Effector CD4-positive, alpha-beta T cell (primary cell): ENCODE data around the gene AKAP7.
A peak's percentile ranks its signal among the peaks of the same experiment; 100 is the strongest.

Experiments used
- DNase-seq: peaks from one replicate; pipeline ENCODE4 v3.0.0-alpha.2; 2020

AKAP7 gene

GRCh38 chr6:131134220-131134979 lies 867 bp upstream of the AKAP7 start:
- no peak for DNase-seq

GRCh38 chr6:131134980-131135243 lies 355 bp upstream of the AKAP7 start:
- no peak for DNase-seq

DNA sequence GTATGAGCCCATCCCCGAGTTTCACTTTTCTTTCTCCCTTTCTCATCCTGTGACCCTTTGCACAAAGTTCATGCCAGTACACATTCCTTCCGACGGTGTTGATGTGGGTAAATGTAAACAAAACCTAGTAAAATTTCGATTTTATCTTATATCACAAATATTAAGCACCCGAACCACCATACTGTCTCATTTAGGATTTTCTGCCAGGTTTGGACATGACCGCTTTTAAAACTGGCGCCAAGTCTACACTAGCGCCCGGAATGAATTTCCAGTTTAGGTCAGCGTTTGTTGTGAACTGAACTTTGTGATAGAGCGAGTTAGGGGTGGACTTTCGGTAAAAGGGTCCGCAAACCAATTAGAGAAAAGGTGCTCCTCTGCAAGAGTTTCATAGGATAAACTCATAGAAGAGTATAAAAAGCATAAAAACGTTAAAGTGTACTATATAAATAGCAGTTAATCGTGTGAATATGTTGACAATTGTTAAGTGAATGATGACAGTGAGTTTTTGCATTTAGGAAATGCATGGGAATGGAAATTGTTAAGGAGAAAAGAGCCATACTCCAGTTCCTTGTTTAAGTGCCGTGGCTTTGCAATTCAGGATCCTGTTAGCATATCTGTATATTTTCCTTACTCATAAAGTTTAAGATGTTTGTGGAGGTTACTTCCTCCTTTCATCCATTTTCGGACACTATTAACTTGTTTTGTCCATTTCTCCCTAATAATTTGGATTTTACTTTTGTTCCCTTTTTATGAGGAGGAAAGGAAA lies 937 bp downstream of the AKAP7 start:
- no peak for DNase-seq

GRCh38 chr6:131139599-131139998 lies 4.3 kb downstream of the AKAP7 start:
- no peak for DNase-seq

DNA sequence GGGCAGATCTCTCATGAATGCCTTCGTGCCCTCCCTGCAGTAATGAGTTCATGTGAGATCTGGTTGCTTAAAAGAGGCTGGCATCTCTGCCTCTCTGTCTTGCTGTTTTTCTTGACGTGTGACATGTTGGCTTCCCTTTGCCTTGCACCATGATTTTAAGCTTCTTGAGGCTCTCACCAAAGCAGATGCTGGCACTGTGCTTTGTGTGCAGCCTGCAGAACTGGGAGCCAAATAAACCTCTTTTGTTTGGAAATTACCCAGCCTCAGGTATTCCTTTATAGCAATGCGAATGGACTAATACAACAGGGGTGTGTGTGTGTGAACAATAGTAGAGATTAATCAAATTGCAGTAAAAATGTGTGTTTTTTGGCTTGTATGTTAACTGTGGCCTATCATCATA lies 8.1 kb downstream of the AKAP7 start:
- DNase-seq = no peak

DNA sequence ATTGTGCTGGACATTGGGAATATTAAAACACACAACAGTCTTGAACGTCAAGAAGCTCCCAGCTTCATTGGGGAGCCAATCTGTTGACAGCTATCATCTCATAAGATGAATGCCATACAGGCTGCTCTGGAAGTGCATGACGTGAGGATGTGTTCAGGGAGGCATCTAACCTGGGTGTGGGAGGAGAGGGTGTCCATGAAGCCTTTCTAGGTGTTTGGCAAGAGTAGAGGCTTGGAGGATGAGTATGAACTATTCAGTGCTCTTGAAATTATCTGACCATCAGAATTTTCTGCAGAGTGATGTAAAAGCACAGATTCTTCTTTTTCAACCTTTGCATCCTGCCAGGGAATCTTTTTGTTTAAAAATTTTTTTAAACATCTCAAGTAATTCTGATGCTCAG lies 11.6 kb downstream of the AKAP7 start:
- no peak for DNase-seq

DNA sequence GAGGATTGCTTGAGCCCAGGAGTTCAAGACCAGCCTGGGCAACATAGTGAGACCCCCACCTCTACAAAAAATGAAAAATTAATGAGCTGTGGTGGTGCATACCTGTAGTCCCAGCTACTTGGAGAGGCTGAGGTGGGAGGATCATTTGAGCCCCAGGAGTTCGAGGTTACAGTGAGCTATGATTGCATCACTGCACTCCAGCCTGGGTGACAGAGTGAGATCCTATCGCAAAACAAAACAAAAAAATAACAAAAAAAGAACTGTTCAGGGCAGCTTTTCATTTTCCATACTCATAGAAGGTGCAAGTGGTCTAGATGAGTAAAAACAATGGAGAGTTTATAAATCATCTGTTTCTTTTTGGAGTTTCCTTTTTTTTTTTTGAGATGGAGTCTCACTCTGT lies 21.1 kb downstream of the AKAP7 start:
- DNase-seq = no peak

DNA sequence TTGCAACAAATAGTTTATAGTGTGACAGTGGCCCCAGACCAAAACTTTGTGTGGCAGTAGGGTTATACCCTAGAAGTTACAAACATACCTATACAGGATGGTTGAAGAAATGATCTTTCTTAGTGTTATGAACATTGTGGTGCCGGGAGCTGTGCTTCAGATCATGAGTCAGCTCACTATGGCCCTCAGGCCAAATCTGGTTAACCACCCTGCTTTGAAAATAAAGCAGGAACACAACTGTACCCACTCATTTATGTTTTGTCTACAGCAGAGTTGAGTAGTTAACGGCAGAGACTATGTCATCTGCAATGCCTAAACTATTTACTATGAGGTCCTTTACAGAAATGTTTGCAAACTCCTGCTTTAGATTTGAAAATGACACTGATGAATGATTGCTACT lies 24.3 kb downstream of the AKAP7 start:
- no peak for DNase-seq

DNA sequence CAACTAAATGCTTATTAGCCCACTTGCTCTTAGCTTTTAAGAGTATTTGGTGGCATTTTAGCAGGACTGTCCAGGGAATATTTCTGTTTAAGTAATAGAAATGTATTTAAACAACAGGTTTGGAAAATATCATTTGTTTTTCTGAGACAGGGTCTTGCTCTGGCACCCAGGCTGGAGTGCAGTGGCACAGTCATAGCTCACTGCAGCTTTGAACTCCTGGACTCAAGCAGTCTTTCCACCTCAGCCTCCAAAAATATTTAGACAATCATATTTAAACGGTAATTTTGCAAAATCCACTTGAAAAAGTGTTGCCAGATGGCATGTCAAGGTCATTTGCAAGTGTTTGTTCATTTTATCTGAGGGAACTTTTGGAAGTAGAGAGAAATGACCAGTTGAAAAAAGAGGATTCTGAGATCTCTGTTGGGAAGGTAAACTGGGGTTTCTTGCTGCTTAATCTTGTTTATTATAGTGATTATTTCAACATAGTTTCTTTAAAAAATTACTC lies 25.0 kb downstream of the AKAP7 start:
- no peak for DNase-seq

DNA sequence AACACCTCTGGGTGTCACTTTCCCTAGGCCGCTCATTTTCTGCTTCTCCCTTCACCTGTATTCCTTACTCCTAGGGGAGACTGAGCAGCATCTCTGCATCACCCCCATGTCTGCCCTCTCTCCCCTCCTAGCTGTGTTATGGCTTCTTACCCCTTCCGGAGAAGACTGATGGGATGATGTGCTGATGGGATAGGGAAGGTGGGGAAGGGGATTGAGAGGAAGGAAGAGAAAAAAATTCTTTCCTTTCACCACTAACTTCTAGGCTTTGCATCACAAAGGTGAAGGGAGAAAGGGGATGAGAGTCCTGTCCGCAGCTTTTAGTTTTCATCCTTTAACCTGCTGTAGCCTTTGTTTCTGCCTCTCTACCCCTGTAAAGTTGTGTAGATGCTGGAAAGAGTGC lies 26.7 kb downstream of the AKAP7 start:
- no peak for DNase-seq

DNA sequence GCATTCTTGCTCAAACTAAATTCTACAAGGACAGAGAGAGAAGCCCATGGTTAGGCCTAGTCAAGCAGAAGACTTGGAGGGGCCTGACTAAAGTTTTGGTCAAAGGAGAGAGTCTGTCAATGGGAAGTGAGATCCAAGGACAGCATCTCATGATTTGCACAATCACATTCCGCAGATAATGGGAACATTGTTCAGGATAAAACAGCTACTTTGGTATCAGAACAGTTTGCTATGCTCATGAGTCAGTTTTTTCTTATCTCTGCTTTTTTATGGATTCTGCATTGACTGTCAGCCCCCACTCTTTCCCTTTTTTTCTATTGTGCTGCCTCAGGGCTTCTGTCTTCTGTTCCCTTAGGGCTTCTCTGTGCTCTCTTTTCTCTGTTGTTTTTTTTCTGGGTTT lies 28.6 kb downstream of the AKAP7 start:
- DNase-seq = no peak

DNA sequence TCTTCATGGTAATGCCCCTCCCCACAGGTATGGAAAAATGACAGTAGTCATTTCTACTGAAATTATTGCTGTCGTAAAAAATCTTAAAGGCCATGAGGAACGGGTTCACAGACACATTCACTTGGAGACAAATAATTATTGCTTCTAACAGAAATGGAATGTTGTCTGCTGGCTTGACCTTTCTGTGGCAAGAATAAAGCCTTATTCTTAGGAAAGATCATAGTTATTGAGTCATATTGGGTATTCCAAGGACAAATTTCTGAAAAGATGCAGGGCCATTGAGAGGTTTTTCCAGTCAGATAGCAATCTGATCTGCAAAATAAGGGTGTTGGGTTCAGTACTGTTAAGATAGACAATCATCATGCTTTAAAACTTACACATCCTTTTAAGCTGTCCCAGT lies 29.2 kb downstream of the AKAP7 start:
- no peak for DNase-seq

DNA sequence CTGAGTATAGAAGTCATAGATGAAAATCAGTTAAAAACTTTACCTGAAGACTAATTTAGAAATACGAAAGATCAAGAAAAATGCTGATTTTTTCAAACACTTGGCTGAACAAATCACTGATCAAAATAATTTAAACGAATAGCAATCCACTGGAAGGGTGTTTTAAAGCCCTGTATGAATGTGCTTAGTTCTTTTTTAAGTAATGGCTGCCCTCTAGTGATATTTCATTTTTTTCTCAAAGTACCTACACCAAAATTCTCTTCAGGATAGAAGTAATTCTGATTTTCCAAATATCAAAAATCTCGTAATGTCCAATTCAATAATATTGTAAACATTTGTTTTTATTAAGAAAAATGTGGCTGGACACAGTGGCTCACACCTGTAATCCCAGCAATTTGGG lies 32.5 kb downstream of the AKAP7 start:
- DNase-seq = no peak

GRCh38 chr6:131169613-131170012 lies 34.3 kb downstream of the AKAP7 start:
- DNase-seq = no peak

GRCh38 chr6:131172222-131172621 lies 37.0 kb downstream of the AKAP7 start:
- DNase-seq = no peak

- no peak for DNase-seq
Observed at GRCh38 chr6:131173680-131174079, 38.4 kb downstream of the AKAP7 start.

GRCh38 chr6:131175564-131175963 lies 40.3 kb downstream of the AKAP7 start:
- no peak for DNase-seq

GRCh38 chr6:131177996-131178395 lies 42.7 kb downstream of the AKAP7 start:
- DNase-seq = no peak

GRCh38 chr6:131182991-131183425 lies 47.7 kb downstream of the AKAP7 start:
- peak; percentile 14 for DNase-seq

DNA sequence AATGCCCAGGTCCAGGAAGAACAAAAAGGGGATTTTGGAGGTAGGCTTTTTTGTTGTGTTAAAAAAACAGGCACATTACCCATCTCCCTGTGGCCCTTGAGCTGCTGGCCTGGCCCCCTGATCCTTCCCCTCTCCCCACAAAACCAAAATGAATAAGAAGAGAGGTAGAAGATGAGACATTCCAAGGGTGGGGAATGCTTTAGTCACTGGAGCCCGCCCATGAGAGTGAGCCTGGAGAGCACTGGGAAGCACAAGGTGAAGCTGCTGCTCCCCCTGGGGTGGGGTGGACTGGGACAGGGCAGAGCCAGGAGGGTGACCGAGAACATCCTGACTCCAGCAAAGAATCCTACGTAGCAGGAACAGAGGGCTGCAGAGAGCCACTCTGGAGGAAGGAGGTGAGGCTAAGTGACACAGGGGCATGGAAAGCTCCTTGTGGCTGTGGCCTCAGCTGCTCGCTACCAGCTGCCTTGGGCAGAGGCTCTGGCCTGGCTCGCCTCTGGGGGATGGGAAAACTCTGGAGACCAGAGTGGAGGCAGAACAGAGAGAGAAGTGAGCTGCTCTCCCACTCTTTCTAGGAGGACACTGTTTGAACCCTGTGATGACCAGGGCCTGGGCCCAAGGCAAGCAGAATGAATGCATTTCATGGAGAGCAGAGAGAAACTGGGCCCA lies 48.3 kb downstream of the AKAP7 start:
- no peak for DNase-seq

- DNase-seq = no peak
Observed at GRCh38 chr6:131191590-131191989, 56.3 kb downstream of the AKAP7 start.

DNA sequence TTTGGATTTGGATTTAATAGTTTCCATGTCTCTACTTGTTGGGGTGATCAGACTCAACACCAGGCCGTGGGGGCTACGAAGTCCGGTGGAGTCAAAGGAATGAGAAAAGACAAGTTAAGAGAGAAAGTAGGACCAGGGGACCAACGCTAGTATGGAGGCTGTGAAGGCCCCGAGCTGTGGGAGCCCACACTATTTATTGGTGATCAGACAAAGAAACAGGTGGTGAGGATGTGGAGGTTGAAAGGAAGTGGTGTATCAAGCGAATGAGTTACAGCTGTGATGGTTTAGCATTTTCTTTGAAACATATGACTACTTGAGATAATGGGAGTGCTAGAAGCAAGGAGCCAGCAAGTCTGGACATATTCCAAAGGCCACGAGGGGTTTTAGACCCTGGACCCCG lies 62.4 kb downstream of the AKAP7 start:
- no peak for DNase-seq

GRCh38 chr6:131199568-131200272 lies 64.5 kb downstream of the AKAP7 start:
- DNase-seq = peak; percentile 56
